HEK293 (cell line): ENCODE data around the gene MC1R.

ENCODE experiments used
- KLF16 ChIP-seq: fragments of 450-650 bp; formaldehyde crosslinking; IDR thresholded peaks from 2 replicates; pipeline ENCODE4 v1.5.1; 2017; ENCODE audit warnings: missing biosample characterization, missing genetic modification characterization
- PRDM1 ChIP-seq: fragments of 450-650 bp; formaldehyde crosslinking; IDR thresholded peaks from 2 replicates; pipeline ENCODE4; 2016; ENCODE audit warnings: missing biosample characterization, missing genetic modification characterization
- PRDM2 ChIP-seq: fragments of 450-650 bp; formaldehyde crosslinking; IDR thresholded peaks from 2 replicates; pipeline ENCODE4 v1.5.1; 2016; ENCODE audit warnings: missing biosample characterization, missing genetic modification characterization, borderline replicate concordance
- SP3 ChIP-seq: fragments of 450-650 bp; formaldehyde crosslinking; IDR thresholded peaks from 2 replicates; pipeline ENCODE4 v1.5.1; 2016; ENCODE audit warnings: missing biosample characterization, missing genetic modification characterization
- TRIM28 ChIP-seq: IDR thresholded peaks from 2 replicates; pipeline ENCODE4 v1.6.1; 2011; ENCODE audit warnings: low read length, control low read depth, borderline replicate concordance
- ZBTB44 ChIP-seq: fragments of 450-650 bp; IDR thresholded peaks from 2 replicates; pipeline ENCODE4 v1.5.1; 2018; ENCODE audit warnings: missing biosample characterization, mild to moderate bottlenecking, missing genetic modification characterization
- ZBTB6 ChIP-seq: fragments of 450-650 bp; formaldehyde crosslinking; IDR thresholded peaks from 2 replicates; pipeline ENCODE4 v1.5.1; 2017; ENCODE audit warnings: missing biosample characterization, missing genetic modification characterization
- ZNF112 ChIP-seq: fragments of 450-650 bp; formaldehyde crosslinking; IDR thresholded peaks from 2 replicates; pipeline ENCODE4 v1.5.0; 2017; ENCODE audit warnings: missing biosample characterization, missing genetic modification characterization
- ZNF132 ChIP-seq: fragments of 450-650 bp; formaldehyde crosslinking; IDR thresholded peaks from 2 replicates; pipeline ENCODE4 v1.5.1; 2017; ENCODE audit warnings: missing biosample characterization, missing genetic modification characterization, borderline replicate concordance
- ZNF157 ChIP-seq: fragments of 450-650 bp; formaldehyde crosslinking; IDR thresholded peaks from 2 replicates; pipeline ENCODE4 v1.5.1; 2016; ENCODE audit warnings: missing biosample characterization, missing genetic modification characterization
- ZNF174 ChIP-seq: fragments of 450-650 bp; formaldehyde crosslinking; IDR thresholded peaks from 2 replicates; pipeline ENCODE4 v1.5.0; 2017; ENCODE audit warnings: missing biosample characterization, mild to moderate bottlenecking, missing genetic modification characterization
- ZNF184 ChIP-seq: fragments of 450-650 bp; IDR thresholded peaks from 2 replicates; pipeline ENCODE4 v1.5.1; 2018; ENCODE audit warnings: missing biosample characterization, mild to moderate bottlenecking, missing genetic modification characterization
- ZNF248 ChIP-seq: fragments of 450-650 bp; formaldehyde crosslinking; IDR thresholded peaks from 2 replicates; pipeline ENCODE4 v1.5.1; 2017; ENCODE audit warnings: missing biosample characterization, missing genetic modification characterization
- ZNF274 ChIP-seq, 2 experiments: fragments of 200-500 bp in 1 of 2; fragments of 450-650 bp in 1 of 2; sonication (Bioruptor generic) in 1 of 2; formaldehyde crosslinking in 1 of 2; IDR thresholded peaks; 2 replicates each; pipeline versions ENCODE4 v1.5.1 to v1.6.1; 2014 to 2016; ENCODE audit warnings: borderline replicate concordance in 1 of 2, inconsistent platforms in 1 of 2, low read length in 1 of 2, missing biosample characterization in 1 of 2, missing genetic modification characterization in 1 of 2
- ZNF366 ChIP-seq: fragments of 450-650 bp; formaldehyde crosslinking; conservative IDR thresholded peaks from 2 replicates; pipeline ENCODE4 v1.5.1; 2016; ENCODE audit warnings: missing biosample characterization, missing genetic modification characterization
- ZNF544 ChIP-seq: fragments of 450-650 bp; formaldehyde crosslinking; IDR thresholded peaks from 2 replicates; pipeline ENCODE4 v1.5.0; 2017; ENCODE audit warnings: missing biosample characterization, missing genetic modification characterization
- ZNF549 ChIP-seq: fragments of 450-650 bp; IDR thresholded peaks from 2 replicates; pipeline ENCODE4 v1.5.1; 2018; ENCODE audit warnings: missing biosample characterization, missing genetic modification characterization, mild to moderate bottlenecking, inconsistent platforms, moderate library complexity
- ZNF555 ChIP-seq: fragments of 450-650 bp; formaldehyde crosslinking; conservative IDR thresholded peaks from 2 replicates; pipeline ENCODE4 v1.5.1; 2017; ENCODE audit warnings: missing biosample characterization, mild to moderate bottlenecking, missing genetic modification characterization, inconsistent platforms
- ZNF561 ChIP-seq: fragments of 450-650 bp; IDR thresholded peaks from 2 replicates; pipeline ENCODE4 v1.5.1; 2018; ENCODE audit warnings: missing biosample characterization, missing genetic modification characterization, borderline replicate concordance
- ZNF600 ChIP-seq: fragments of 450-650 bp; formaldehyde crosslinking; IDR thresholded peaks from 2 replicates; pipeline ENCODE4 v1.5.1; 2016; ENCODE audit warnings: missing biosample characterization, missing genetic modification characterization
- ZNF747 ChIP-seq: fragments of 450-650 bp; formaldehyde crosslinking; IDR thresholded peaks from 2 replicates; pipeline ENCODE4 v1.5.1; 2016; ENCODE audit warnings: missing biosample characterization, missing genetic modification characterization
- TF ChIP-seq, protein P1 (sequence below): fragments of 450-650 bp; formaldehyde crosslinking; IDR thresholded peaks from 2 replicates; pipeline ENCODE4 v1.5.0; 2017; ENCODE audit warnings: missing biosample characterization, missing genetic modification characterization, borderline replicate concordance
- TF ChIP-seq, protein P2 (sequence below): fragments of 450-650 bp; formaldehyde crosslinking; IDR thresholded peaks from 2 replicates; pipeline ENCODE4 v1.5.1; 2016; ENCODE audit warnings: missing biosample characterization, missing genetic modification characterization, low read depth
- TF ChIP-seq, protein P3 (sequence below): fragments of 450-650 bp; formaldehyde crosslinking; IDR thresholded peaks from 2 replicates; pipeline ENCODE4 v1.5.1; 2016; ENCODE audit warnings: missing biosample characterization, missing genetic modification characterization

Gene MC1R

DNA sequence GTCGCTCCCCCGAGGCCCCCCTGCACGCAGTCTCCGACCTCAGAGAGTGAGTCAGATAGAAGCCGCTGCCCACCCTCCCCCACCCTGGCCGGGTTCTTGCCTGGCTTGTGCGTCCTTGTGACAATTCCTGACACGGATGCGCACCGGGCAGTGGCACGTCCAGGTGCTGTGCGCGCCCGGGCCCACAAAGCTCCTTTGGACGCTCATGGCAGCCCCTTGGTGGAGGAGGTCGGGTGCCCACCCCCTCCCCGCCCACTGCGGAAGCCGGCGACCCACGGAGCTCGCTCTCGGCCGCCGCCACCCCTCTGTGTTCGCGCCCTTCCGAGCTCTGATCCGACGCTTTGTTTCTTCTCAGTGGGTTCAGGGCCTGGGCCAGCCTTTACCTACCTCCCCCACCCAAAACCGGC is 3.8 kb downstream of the MC1R start (continued):
- TF ChIP-seq SP3 (tag by site-specific recombination), result peak; percentile 81
- no peak for TF ChIP-seq ZNF112 (tag by site-specific recombination)
- TF ChIP-seq ZNF157, result no peak
- TF ChIP-seq ZNF274 (IDR thresholded peaks at IDR 0.05; ENCODE audit: low read length), result no peak
- TF ChIP-seq ZNF274 (tag by site-specific recombination; IDR thresholded peaks at IDR 0.05; ENCODE audit: borderline replicate concordance), result no peak
- no peak for TF ChIP-seq PRDM2
- no peak for TF ChIP-seq ZNF366 (tag by site-specific recombination)
- TF ChIP-seq ZNF600 (tag by site-specific recombination), result peak; percentile 37; the same call in 1 of the 2 replicates
- TF ChIP-seq, protein P1, sequence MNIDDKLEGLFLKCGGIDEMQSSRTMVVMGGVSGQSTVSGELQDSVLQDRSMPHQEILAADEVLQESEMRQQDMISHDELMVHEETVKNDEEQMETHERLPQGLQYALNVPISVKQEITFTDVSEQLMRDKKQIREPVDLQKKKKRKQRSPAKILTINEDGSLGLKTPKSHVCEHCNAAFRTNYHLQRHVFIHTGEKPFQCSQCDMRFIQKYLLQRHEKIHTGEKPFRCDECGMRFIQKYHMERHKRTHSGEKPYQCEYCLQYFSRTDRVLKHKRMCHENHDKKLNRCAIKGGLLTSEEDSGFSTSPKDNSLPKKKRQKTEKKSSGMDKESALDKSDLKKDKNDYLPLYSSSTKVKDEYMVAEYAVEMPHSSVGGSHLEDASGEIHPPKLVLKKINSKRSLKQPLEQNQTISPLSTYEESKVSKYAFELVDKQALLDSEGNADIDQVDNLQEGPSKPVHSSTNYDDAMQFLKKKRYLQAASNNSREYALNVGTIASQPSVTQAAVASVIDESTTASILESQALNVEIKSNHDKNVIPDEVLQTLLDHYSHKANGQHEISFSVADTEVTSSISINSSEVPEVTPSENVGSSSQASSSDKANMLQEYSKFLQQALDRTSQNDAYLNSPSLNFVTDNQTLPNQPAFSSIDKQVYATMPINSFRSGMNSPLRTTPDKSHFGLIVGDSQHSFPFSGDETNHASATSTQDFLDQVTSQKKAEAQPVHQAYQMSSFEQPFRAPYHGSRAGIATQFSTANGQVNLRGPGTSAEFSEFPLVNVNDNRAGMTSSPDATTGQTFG, result no peak
- TF ChIP-seq, protein P2, sequence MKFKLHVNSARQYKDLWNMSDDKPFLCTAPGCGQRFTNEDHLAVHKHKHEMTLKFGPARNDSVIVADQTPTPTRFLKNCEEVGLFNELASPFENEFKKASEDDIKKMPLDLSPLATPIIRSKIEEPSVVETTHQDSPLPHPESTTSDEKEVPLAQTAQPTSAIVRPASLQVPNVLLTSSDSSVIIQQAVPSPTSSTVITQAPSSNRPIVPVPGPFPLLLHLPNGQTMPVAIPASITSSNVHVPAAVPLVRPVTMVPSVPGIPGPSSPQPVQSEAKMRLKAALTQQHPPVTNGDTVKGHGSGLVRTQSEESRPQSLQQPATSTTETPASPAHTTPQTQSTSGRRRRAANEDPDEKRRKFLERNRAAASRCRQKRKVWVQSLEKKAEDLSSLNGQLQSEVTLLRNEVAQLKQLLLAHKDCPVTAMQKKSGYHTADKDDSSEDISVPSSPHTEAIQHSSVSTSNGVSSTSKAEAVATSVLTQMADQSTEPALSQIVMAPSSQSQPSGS (tag by site-specific recombination), result no peak
- TF ChIP-seq ZBTB44 (tag by site-specific recombination), result 0 out of 2 replicates have a peak, but pooled peaks have one; percentile 14
- no peak for TF ChIP-seq KLF16 (tag by site-specific recombination)
- TF ChIP-seq ZNF174, result no peak
- no peak for TF ChIP-seq ZNF747 (tag by site-specific recombination)
- TF ChIP-seq, protein P3, sequence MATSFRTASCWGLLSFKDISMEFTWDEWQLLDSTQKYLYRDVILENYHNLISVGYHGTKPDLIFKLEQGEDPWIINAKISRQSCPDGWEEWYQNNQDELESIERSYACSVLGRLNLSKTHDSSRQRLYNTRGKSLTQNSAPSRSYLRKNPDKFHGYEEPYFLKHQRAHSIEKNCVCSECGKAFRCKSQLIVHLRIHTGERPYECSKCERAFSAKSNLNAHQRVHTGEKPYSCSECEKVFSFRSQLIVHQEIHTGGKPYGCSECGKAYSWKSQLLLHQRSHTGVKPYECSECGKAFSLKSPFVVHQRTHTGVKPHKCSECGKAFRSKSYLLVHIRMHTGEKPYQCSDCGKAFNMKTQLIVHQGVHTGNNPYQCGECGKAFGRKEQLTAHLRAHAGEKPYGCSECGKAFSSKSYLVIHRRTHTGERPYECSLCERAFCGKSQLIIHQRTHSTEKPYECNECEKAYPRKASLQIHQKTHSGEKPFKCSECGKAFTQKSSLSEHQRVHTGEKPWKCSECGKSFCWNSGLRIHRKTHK (tag by site-specific recombination), result no peak
- no peak for TF ChIP-seq ZBTB6
- no peak for TF ChIP-seq ZNF561 (tag by site-specific recombination)
- TF ChIP-seq ZNF544, result no peak
- TF ChIP-seq PRDM1, result no peak
- TF ChIP-seq TRIM28, result no peak
- no peak for TF ChIP-seq ZNF555 (tag by site-specific recombination)
- TF ChIP-seq ZNF184, result no peak
- TF ChIP-seq ZNF132 (tag by site-specific recombination), result no peak
- TF ChIP-seq ZNF549 (tag by site-specific recombination), result no peak
- TF ChIP-seq ZNF248 (tag by site-specific recombination), result no peak
